ENCODE results near the gene AKAP9.
"Not testable (repeated sequence)": the region's sequence is repeated elsewhere in the genome, so short reads cannot be mapped to it uniquely, and the experiment has no call there.

Gene AKAP9

GRCh38 chr7:92092210-92092609 lies 151.5 kb downstream of the AKAP9 start:
- H3K36me3 ChIP-seq (ENCODE audit: control insufficient read depth, insufficient read depth, low read length) = peaks cover 53% of the 10 kb centered on the region
- H3K27ac ChIP-seq (ENCODE audit: low read depth, low read length, severe bottlenecking) = no peak overlapping the region
- no peaks in the 10 kb centered on the region for H3K4me1 ChIP-seq (ENCODE audit: control insufficient read depth, insufficient read depth, low read length, poor library complexity, severe bottlenecking)
- no peak overlapping the region for H3K4me3 ChIP-seq (ENCODE audit: extremely low read depth, insufficient read depth, low read length, poor library complexity, severe bottlenecking)
- 100% methylated on average over 1 of the region's 1 CpG; no CpG with 5 or more reads in 1 of the 2 experiments for WGBS, 2 experiments (ENCODE audit: insufficient coverage in 2 of 2)
- H3K9me3 ChIP-seq (ENCODE audit: control insufficient read depth, low read length) = no peaks in the 10 kb centered on the region

- no peak overlapping the region for H3K4me3 ChIP-seq (ENCODE audit: extremely low read depth, insufficient read depth, low read length, poor library complexity, severe bottlenecking)
- whole genome bisulfite sequencing, 2 experiments (ENCODE audit: insufficient coverage in 2 of 2) = 100% methylated on average over 1 of the region's 1 CpG
- H3K4me1 ChIP-seq (ENCODE audit: control insufficient read depth, insufficient read depth, low read length, poor library complexity, severe bottlenecking) = no peaks in the 10 kb centered on the region
- peaks cover 53% of the 10 kb centered on the region for H3K36me3 ChIP-seq (ENCODE audit: control insufficient read depth, insufficient read depth, low read length)
- no peaks in the 10 kb centered on the region for H3K9me3 ChIP-seq (ENCODE audit: control insufficient read depth, low read length)
- no peak overlapping the region for H3K27ac ChIP-seq (ENCODE audit: low read depth, low read length, severe bottlenecking)
Measured at GRCh38 chr7:92095380-92095779, 154.7 kb downstream of the AKAP9 start.

- H3K27ac ChIP-seq (ENCODE audit: low read depth, low read length, severe bottlenecking) = no peak overlapping the region
- H3K4me3 ChIP-seq (ENCODE audit: extremely low read depth, insufficient read depth, low read length, poor library complexity, severe bottlenecking) = no peak overlapping the region
- no peaks in the 10 kb centered on the region for H3K9me3 ChIP-seq (ENCODE audit: control insufficient read depth, low read length)
- H3K36me3 ChIP-seq (ENCODE audit: control insufficient read depth, insufficient read depth, low read length) = peaks cover 69% of the 10 kb centered on the region
- H3K4me1 ChIP-seq (ENCODE audit: control insufficient read depth, insufficient read depth, low read length, poor library complexity, severe bottlenecking) = no peaks in the 10 kb centered on the region
- 88 to 100% methylated on average over 1 of the region's 1 CpG for WGBS, 2 experiments (ENCODE audit: insufficient coverage in 2 of 2)
Measured at GRCh38 chr7:92100534-92100933, 159.9 kb downstream of the AKAP9 start.

- H3K9me3 ChIP-seq (ENCODE audit: control insufficient read depth, low read length); H3K4me1 ChIP-seq (ENCODE audit: control insufficient read depth, insufficient read depth, low read length, poor library complexity, severe bottlenecking); H3K4me3 ChIP-seq (ENCODE audit: extremely low read depth, insufficient read depth, low read length, poor library complexity, severe bottlenecking); H3K27ac ChIP-seq (ENCODE audit: low read depth, low read length, severe bottlenecking): not testable (repeated sequence)
- 86 to 100% methylated on average over 4 to 5 of the region's 5 CpGs for WGBS, 2 experiments (ENCODE audit: insufficient coverage in 2 of 2)
- peaks cover 50% of the 10 kb centered on the region for H3K36me3 ChIP-seq (ENCODE audit: control insufficient read depth, insufficient read depth, low read length)
Measured at GRCh38 chr7:92102862-92103261, 162.2 kb downstream of the AKAP9 start.

GRCh38 chr7:92108821-92109220 lies 168.2 kb downstream of the AKAP9 start:
- Histone ChIP-seq H3K27ac (ENCODE audit: low read depth, low read length, severe bottlenecking) (no peak overlapping the region), H3K4me3 (ENCODE audit: extremely low read depth, insufficient read depth, low read length, poor library complexity, severe bottlenecking) (no peak overlapping the region), H3K4me1 (ENCODE audit: control insufficient read depth, insufficient read depth, low read length, poor library complexity, severe bottlenecking) (no peaks in the 10 kb centered on the region), H3K9me3 (ENCODE audit: control insufficient read depth, low read length) (no peaks in the 10 kb centered on the region), H3K36me3 (ENCODE audit: control insufficient read depth, insufficient read depth, low read length) (peaks cover 32% of the 10 kb centered on the region)
- WGBS, 2 experiments (ENCODE audit: insufficient coverage in 2 of 2) = 93 to 97% methylated on average over 4 of the region's 8 CpGs

- Histone ChIP-seq H3K27ac (ENCODE audit: low read depth, low read length, severe bottlenecking) (no peak overlapping the region), H3K9me3 (ENCODE audit: control insufficient read depth, low read length) (no peaks in the 10 kb centered on the region), H3K36me3 (ENCODE audit: control insufficient read depth, insufficient read depth, low read length) (peaks cover 44% of the 10 kb centered on the region), H3K4me3 (ENCODE audit: extremely low read depth, insufficient read depth, low read length, poor library complexity, severe bottlenecking) (no peak overlapping the region), H3K4me1 (ENCODE audit: control insufficient read depth, insufficient read depth, low read length, poor library complexity, severe bottlenecking) (no peaks in the 10 kb centered on the region)
- WGBS, 2 experiments (ENCODE audit: insufficient coverage in 2 of 2) = 100% methylated on average over 1 of the region's 2 CpGs; no CpG with 5 or more reads in 1 of the 2 experiments
Measured at GRCh38 chr7:92110857-92111256, 170.2 kb downstream of the AKAP9 start.

- Histone ChIP-seq H3K4me1 (ENCODE audit: control insufficient read depth, insufficient read depth, low read length, poor library complexity, severe bottlenecking) (no peaks in the 10 kb centered on the region), H3K4me3 (ENCODE audit: extremely low read depth, insufficient read depth, low read length, poor library complexity, severe bottlenecking) (no peak overlapping the region), H3K36me3 (ENCODE audit: control insufficient read depth, insufficient read depth, low read length) (peaks cover 68% of the 10 kb centered on the region), H3K27ac (ENCODE audit: low read depth, low read length, severe bottlenecking) (no peak overlapping the region), H3K9me3 (ENCODE audit: control insufficient read depth, low read length) (no peaks in the 10 kb centered on the region)
- 91 to 98% methylated on average over 4 to 5 of the region's 5 CpGs for WGBS, 2 experiments (ENCODE audit: insufficient coverage in 2 of 2)
Measured at GRCh38 chr7:92115821-92116220, 175.2 kb downstream of the AKAP9 start.

- H3K36me3 ChIP-seq (ENCODE audit: control insufficient read depth, insufficient read depth, low read length) = peaks cover 69% of the 10 kb centered on the region
- no peaks in the 10 kb centered on the region for H3K9me3 ChIP-seq (ENCODE audit: control insufficient read depth, low read length)
- no peak overlapping the region for H3K4me3 ChIP-seq (ENCODE audit: extremely low read depth, insufficient read depth, low read length, poor library complexity, severe bottlenecking)
- WGBS, 2 experiments (ENCODE audit: insufficient coverage in 2 of 2) = no CpG with 5 or more reads among the region's 3 CpGs
- no peak overlapping the region for H3K27ac ChIP-seq (ENCODE audit: low read depth, low read length, severe bottlenecking)
- no peaks in the 10 kb centered on the region for H3K4me1 ChIP-seq (ENCODE audit: control insufficient read depth, insufficient read depth, low read length, poor library complexity, severe bottlenecking)
Measured at GRCh38 chr7:92116949-92117348, 176.3 kb downstream of the AKAP9 start.

GRCh38 chr7:92119213-92119759 lies 178.6 kb downstream of the AKAP9 start:
- 100% methylated on average over 1 of the region's 1 CpG; no CpG with 5 or more reads in 1 of the 2 experiments for WGBS, 2 experiments (ENCODE audit: insufficient coverage in 2 of 2)
- peaks cover 84% of the 10 kb centered on the region for H3K36me3 ChIP-seq (ENCODE audit: control insufficient read depth, insufficient read depth, low read length)
- no peak overlapping the region for H3K27ac ChIP-seq (ENCODE audit: low read depth, low read length, severe bottlenecking)

GRCh38 chr7:92121681-92122080 lies 181.0 kb downstream of the AKAP9 start:
- no peaks in the 10 kb centered on the region for H3K9me3 ChIP-seq (ENCODE audit: control insufficient read depth, low read length)
- no peaks in the 10 kb centered on the region for H3K4me1 ChIP-seq (ENCODE audit: control insufficient read depth, insufficient read depth, low read length, poor library complexity, severe bottlenecking)
- no peak overlapping the region for H3K4me3 ChIP-seq (ENCODE audit: extremely low read depth, insufficient read depth, low read length, poor library complexity, severe bottlenecking)
- H3K36me3 ChIP-seq (ENCODE audit: control insufficient read depth, insufficient read depth, low read length) = peaks cover 85% of the 10 kb centered on the region
- no peak overlapping the region for H3K27ac ChIP-seq (ENCODE audit: low read depth, low read length, severe bottlenecking)

More at GRCh38 chr7:92119213-92119759, 178.6 kb downstream of the AKAP9 start:
- no peak overlapping the region for H3K4me3 ChIP-seq (ENCODE audit: extremely low read depth, insufficient read depth, low read length, poor library complexity, severe bottlenecking)
- no peaks in the 10 kb centered on the region for H3K4me1 ChIP-seq (ENCODE audit: control insufficient read depth, insufficient read depth, low read length, poor library complexity, severe bottlenecking)
- H3K9me3 ChIP-seq (ENCODE audit: control insufficient read depth, low read length) = no peaks in the 10 kb centered on the region

GRCh38 chr7:92131093-92131492 lies 190.4 kb downstream of the AKAP9 start:
- H3K36me3 ChIP-seq (ENCODE audit: control insufficient read depth, insufficient read depth, low read length) = peaks cover 53% of the 10 kb centered on the region
- H3K4me3 ChIP-seq (ENCODE audit: extremely low read depth, insufficient read depth, low read length, poor library complexity, severe bottlenecking) = peak overlapping the region; percentile 90
- H3K9me3 ChIP-seq (ENCODE audit: control insufficient read depth, low read length) = no peaks in the 10 kb centered on the region
- 96% methylated on average over 5 of the region's 5 CpGs for WGBS, 2 experiments (ENCODE audit: insufficient coverage in 2 of 2)
- H3K27ac ChIP-seq (ENCODE audit: low read depth, low read length, severe bottlenecking) = no peak overlapping the region
- H3K4me1 ChIP-seq (ENCODE audit: control insufficient read depth, insufficient read depth, low read length, poor library complexity, severe bottlenecking) = peaks cover 3% of the 10 kb centered on the region

Measured in mesodermal cell (in vitro differentiated cells).